Hair follicular keratinocyte (primary cell): ENCODE data around the gene EIF3K. TPM values are rescaled to one million over a fixed set of nuclear protein-coding genes. Genes with fewer than 3 reads are reported as not detected.

Experiments
- total RNA-seq: library from RNA; depleted of rRNA; stranded (reverse); fragments of >200 nt; gene quantifications from 2 replicates; pipeline ENCODE4 v1.2.3, GENCODE V29; 2015

EIF3K gene
- total RNA-seq = 607 and 644 TPM in 2 replicates

GRCh38 chr19:38618590-38619360 is at the start of gene EIF3K:
Gene EIF3K (plus strand): TSS chr19:38619188. CDS start chr19:38619269, 81 bp downstream.

GRCh38 chr19:38617764-38618589 is 1.0 kb upstream of the EIF3K start, which contains the start of gene MAP4K1:
Gene MAP4K1 (minus strand): TSS chr19:38617953. CDS start chr19:38617895, 58 bp downstream.

GRCh38 chr19:38647368-38647965 is 28.5 kb downstream of the EIF3K start, which contains the start of gene ACTN4:
Gene ACTN4 (plus strand): TSS chr19:38647649. CDS start chr19:38647746, 97 bp downstream.

Other genes starting within 250 kb of the EIF3K start
- 357 and 374 TPM in 2 replicates for gene PSMD8, start 244.6 kb upstream of the EIF3K start, total RNA-seq
- gene GGN, start 231.2 kb upstream of the EIF3K start, total RNA-seq = 0.08 and 0.55 TPM in 2 replicates
- gene SPRED3, start 230.5 kb upstream of the EIF3K start, total RNA-seq = 1.6 and 3.2 TPM in 2 replicates
- gene FAM98C, start 216.1 kb upstream of the EIF3K start, total RNA-seq = 18.3 and 20.2 TPM in 2 replicates
- not detected in 2 replicates for gene RASGRP4, start 193.0 kb upstream of the EIF3K start, total RNA-seq
- gene RYR1, start 185.5 kb upstream of the EIF3K start, total RNA-seq = 1.8 and 3.7 TPM in 2 replicates
- 0.15 and 0.47 TPM in 2 replicates for gene MAP4K1, start 1.2 kb upstream of the EIF3K start, total RNA-seq
- gene ACTN4, start 28.5 kb downstream of the EIF3K start, total RNA-seq = 394 and 403 TPM in 2 replicates
- 9.0 and 11.1 TPM in 2 replicates for gene CAPN12, start 125.3 kb downstream of the EIF3K start, total RNA-seq
- gene LGALS7, start 154.3 kb downstream of the EIF3K start, total RNA-seq = not detected in 2 replicates
- gene LGALS7B, start 170.0 kb downstream of the EIF3K start, total RNA-seq = 235 and 1,076 TPM in 2 replicates
- not detected in 2 replicates for gene LGALS4, start 193.8 kb downstream of the EIF3K start, total RNA-seq
- 43.7 and 53.1 TPM in 2 replicates for gene ECH1, start 212.6 kb downstream of the EIF3K start, total RNA-seq
- 176 and 276 TPM in 2 replicates for gene HNRNPL, start 230.8 kb downstream of the EIF3K start, total RNA-seq